ENCODE results near the gene PLXNA2. TPM values are rescaled to one million over a fixed set of nuclear protein-coding genes. Genes with fewer than 3 reads are reported as not detected.

Gene PLXNA2
- total RNA-seq, 2 donors from 2014 or later = 0.04 to 0.39 TPM

- Mint-ChIP-seq H3K27ac (peak overlapping the region in 1 of 2 donors; percentile 27), H3K9me3 (no peaks in the 10 kb centered on the region), H3K36me3 (no peaks in the 10 kb centered on the region)
- ATAC-seq = no peak
- no peak for DNase-seq (ENCODE audit: low spot score in 2 of 2)
These were observed 25.7 kb downstream of the PLXNA2 start for GRCh38 chr1:208218237-208219097.

- Mint-ChIP-seq H3K27ac (no peak overlapping the region), H3K36me3 (no peaks in the 10 kb centered on the region), H3K9me3 (no peaks in the 10 kb centered on the region)
- ATAC-seq (no peak), DNase-seq (ENCODE audit: low spot score in 2 of 2) (no peak)
These were observed 26.4 kb downstream of the PLXNA2 start for GRCh38 chr1:208217781-208218180.

- Mint-ChIP-seq H3K36me3 (no peaks in the 10 kb centered on the region), H3K27ac (peak overlapping the region in 1 of 2 donors; percentile 51), H3K9me3 (no peaks in the 10 kb centered on the region)
- ATAC-seq (no peak), DNase-seq (ENCODE audit: low spot score in 2 of 2) (no peak)
These were observed 27.4 kb downstream of the PLXNA2 start for GRCh38 chr1:208216806-208217205.

GRCh38 chr1:208216062-208216461, 28.1 kb downstream of the PLXNA2 start:
- peak overlapping the region in 1 of 2 donors; percentile 52 for H3K27ac Mint-ChIP-seq
- DNase-seq (ENCODE audit: low spot score in 2 of 2) (no peak), ATAC-seq (no peak)
- H3K9me3 Mint-ChIP-seq = no peaks in the 10 kb centered on the region
- no peaks in the 10 kb centered on the region for H3K36me3 Mint-ChIP-seq

- no peak overlapping the region for H3K27ac Mint-ChIP-seq
- DNase-seq (ENCODE audit: low spot score in 2 of 2) (no peak), ATAC-seq (no peak)
- no peaks in the 10 kb centered on the region for H3K36me3 Mint-ChIP-seq
- no peaks in the 10 kb centered on the region for H3K9me3 Mint-ChIP-seq
These were observed 28.8 kb downstream of the PLXNA2 start for GRCh38 chr1:208215393-208215792.

- H3K9me3 Mint-ChIP-seq = no peaks in the 10 kb centered on the region
- no peak for ATAC-seq
These were observed 30.4 kb downstream of the PLXNA2 start for GRCh38 chr1:208213786-208214185.

GRCh38 chr1:208212893-208213292, 31.3 kb downstream of the PLXNA2 start:
- DNase-seq (ENCODE audit: low spot score in 2 of 2) (no peak), ATAC-seq (no peak)
- no peaks in the 10 kb centered on the region for H3K9me3 Mint-ChIP-seq
- H3K36me3 Mint-ChIP-seq = no peaks in the 10 kb centered on the region
- H3K27ac Mint-ChIP-seq = no peak overlapping the region

More at GRCh38 chr1:208213786-208214185, 30.4 kb downstream of the PLXNA2 start:
- Mint-ChIP-seq H3K36me3 (no peaks in the 10 kb centered on the region), H3K27ac (peak overlapping the region in 1 of 2 donors; percentile 29)
- no peak for DNase-seq (ENCODE audit: low spot score in 2 of 2)

- DNase-seq (ENCODE audit: low spot score in 2 of 2) = no peak
- Mint-ChIP-seq H3K36me3 (no peaks in the 10 kb centered on the region), H3K27ac (no peak overlapping the region), H3K9me3 (no peaks in the 10 kb centered on the region)
- ATAC-seq = no peak
These were observed 32.0 kb downstream of the PLXNA2 start for GRCh38 chr1:208211921-208212843.

- Mint-ChIP-seq H3K27ac (no peak overlapping the region), H3K9me3 (no peaks in the 10 kb centered on the region), H3K36me3 (no peaks in the 10 kb centered on the region)
- DNase-seq (ENCODE audit: low spot score in 2 of 2) (no peak), ATAC-seq (no peak)
These were observed 34.1 kb downstream of the PLXNA2 start for GRCh38 chr1:208209896-208210589.

GRCh38 chr1:208209286-208209685, 34.9 kb downstream of the PLXNA2 start:
- ATAC-seq = no peak
- Mint-ChIP-seq H3K27ac (no peak overlapping the region), H3K36me3 (no peaks in the 10 kb centered on the region), H3K9me3 (no peaks in the 10 kb centered on the region)
- DNase-seq (ENCODE audit: low spot score in 2 of 2) = no peak

- Mint-ChIP-seq H3K9me3 (no peaks in the 10 kb centered on the region), H3K27ac (no peak overlapping the region), H3K36me3 (no peaks in the 10 kb centered on the region)
- DNase-seq (ENCODE audit: low spot score in 2 of 2) = no peak
- ATAC-seq = no peak
These were observed 36.1 kb downstream of the PLXNA2 start for GRCh38 chr1:208208132-208208487.

- Mint-ChIP-seq H3K9me3 (no peaks in the 10 kb centered on the region), H3K27ac (no peak overlapping the region), H3K36me3 (no peaks in the 10 kb centered on the region)
- DNase-seq (ENCODE audit: low spot score in 2 of 2) (no peak), ATAC-seq (no peak)
These were observed 36.6 kb downstream of the PLXNA2 start for GRCh38 chr1:208207388-208208131.

- Mint-ChIP-seq H3K9me3 (no peaks in the 10 kb centered on the region), H3K36me3 (no peaks in the 10 kb centered on the region), H3K27ac (no peak overlapping the region)
- no peak for DNase-seq (ENCODE audit: low spot score in 2 of 2)
- ATAC-seq = no peak
These were observed 38.0 kb downstream of the PLXNA2 start for GRCh38 chr1:208206092-208206698.

GRCh38 chr1:208205216-208206013, 38.8 kb downstream of the PLXNA2 start:
- ATAC-seq = no peak
- Mint-ChIP-seq H3K9me3 (no peaks in the 10 kb centered on the region), H3K36me3 (no peaks in the 10 kb centered on the region), H3K27ac (no peak overlapping the region)
- no peak for DNase-seq (ENCODE audit: low spot score in 2 of 2)

GRCh38 chr1:208204779-208205178, 39.4 kb downstream of the PLXNA2 start:
- ATAC-seq = no peak
- H3K36me3 Mint-ChIP-seq = no peaks in the 10 kb centered on the region
- no peak overlapping the region for H3K27ac Mint-ChIP-seq

More at GRCh38 chr1:208204779-208205178, 39.4 kb downstream of the PLXNA2 start:
- no peaks in the 10 kb centered on the region for H3K9me3 Mint-ChIP-seq
- no peak for DNase-seq (ENCODE audit: low spot score in 2 of 2)
